NCI-H510A (cell line): ENCODE results near the gene MTHFD2.
"Not testable (repeated sequence)": the region's sequence is repeated elsewhere in the genome, so short reads cannot be mapped to it uniquely, and the experiment has no call there.

Experiments
- DNase-seq: peaks from one replicate; lab custom pipeline; 2025; lab: John Stamatoyannopoulos, UW

MTHFD2 gene

DNA sequence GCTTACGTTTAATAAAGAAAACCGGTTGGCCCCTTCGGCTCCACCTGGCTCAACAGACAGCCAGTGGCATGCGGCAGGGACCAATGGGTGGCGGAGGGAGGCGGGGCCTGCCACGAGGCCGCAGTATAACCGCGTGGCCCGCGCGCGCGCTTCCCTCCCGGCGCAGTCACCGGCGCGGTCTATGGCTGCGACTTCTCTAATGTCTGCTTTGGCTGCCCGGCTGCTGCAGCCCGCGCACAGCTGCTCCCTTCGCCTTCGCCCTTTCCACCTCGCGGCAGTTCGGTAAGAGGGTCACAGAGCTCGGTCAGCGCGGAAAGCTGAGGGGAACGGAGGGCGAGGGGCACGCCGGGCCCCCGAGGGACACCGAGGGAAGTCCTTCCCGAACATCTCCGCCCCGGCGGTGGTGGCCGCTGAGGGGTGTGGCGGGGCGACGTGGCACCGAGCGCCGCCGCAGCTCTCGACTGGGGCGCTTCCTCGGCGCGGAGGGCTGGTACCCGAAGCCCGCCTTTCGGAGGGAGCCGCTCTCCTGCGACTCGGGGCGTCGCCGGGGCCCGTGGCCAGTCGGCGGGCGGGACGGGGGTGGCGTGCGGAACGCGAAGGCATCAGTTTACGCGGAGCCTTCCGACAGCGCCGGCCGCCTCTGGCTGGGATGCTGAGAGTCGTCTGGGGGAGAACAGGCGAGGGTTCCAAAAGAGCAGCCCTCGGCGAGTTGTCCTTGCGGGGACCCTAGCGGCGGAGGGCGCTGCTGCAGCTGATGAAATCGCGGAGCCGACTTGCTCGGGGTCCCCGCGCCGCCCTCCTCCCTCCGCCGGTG lies at the start of gene MTHFD2:
TSS of gene MTHFD2 (plus strand) at position 155 of the 814 bp plus-strand sequence. CDS start at position 182, 27 bp downstream.
- DNase-seq = peak; percentile 98

- no peak for DNase-seq
These were observed 49.2 kb upstream of the MTHFD2 start for GRCh38 chr2:74149247-74149525.

DNA sequence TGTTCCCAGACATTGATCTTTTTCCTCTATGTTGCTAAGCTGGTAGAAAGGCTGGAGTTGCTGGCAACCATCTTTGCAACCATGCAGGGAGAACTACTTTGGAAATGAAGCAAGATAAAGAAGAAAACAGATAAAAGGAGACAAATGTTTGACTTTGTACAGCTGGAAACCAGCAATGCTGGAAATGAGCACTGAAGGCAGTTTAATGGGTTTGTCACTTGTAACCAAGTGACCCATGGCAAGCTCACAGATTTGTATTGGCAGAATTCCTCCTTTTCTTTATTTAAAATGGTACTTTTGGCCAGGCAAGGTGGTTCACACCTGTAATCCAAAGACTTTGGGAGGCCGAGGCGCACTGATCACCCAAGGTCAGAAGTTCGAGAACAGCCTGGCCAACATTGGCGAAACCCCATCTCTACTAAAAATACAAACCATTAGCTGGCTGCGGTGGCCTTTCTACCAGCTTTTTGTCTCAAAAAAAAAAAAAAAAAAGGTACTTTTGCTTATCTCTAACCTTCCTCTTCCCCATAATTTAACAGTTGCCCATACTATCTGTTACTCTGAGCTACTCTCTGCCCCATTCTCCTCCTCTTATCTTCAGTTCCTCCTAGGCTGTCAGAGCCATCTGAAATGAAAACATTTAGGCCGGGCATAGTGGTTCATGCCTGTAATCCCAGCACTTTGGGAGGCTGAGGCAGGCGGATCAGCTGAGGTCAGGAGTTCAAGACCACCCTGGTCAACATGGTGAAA lies 48.7 kb upstream of the MTHFD2 start:
- no peak for DNase-seq

- no peak for DNase-seq
These were observed 45.5 kb upstream of the MTHFD2 start for GRCh38 chr2:74152954-74153353.

GRCh38 chr2:74155830-74156229 lies 42.6 kb upstream of the MTHFD2 start:
- no peak for DNase-seq

- no peak for DNase-seq
These were observed 35.5 kb upstream of the MTHFD2 start for GRCh38 chr2:74162951-74163350.

- DNase-seq = no peak
These were observed 33.7 kb upstream of the MTHFD2 start for GRCh38 chr2:74164761-74165160.

DNA sequence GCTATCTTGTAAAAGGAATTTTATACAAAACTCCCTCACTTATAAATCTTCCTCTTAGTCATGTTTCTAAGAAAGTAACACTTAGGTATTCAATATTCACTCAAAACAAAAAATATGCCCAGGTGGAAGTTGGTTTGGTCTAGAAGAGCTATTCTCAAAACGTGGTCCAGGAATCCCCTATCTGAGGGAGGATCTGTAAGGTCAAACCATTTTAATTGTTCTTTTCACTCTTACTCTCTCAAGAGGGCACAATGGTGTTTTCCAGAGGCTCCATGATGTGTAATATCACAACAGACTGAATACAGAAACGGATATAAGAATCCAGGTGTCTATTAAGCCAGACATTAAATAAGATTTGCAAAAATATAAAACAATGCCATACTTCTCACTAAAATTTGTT lies 29.7 kb upstream of the MTHFD2 start:
- no peak for DNase-seq

DNA sequence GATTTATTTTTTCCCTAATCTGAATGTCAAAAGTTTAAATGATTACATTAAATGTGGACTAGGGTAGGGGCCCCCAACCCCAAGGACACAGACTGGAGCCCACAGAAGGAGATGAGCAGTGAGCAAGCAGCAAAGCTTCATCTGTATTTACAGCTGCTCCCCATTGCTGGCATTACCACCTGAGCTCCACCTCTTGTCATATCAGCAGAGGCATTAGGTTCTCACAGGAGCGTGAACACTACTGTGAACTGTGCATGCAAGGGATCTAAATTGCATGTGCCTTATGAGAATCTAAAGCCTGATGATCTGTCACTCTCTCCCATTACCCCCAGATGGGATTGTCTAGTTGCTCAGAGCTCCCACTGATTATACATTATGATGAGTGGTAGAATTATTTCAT lies 23.5 kb upstream of the MTHFD2 start:
- DNase-seq = no peak

GRCh38 chr2:74177696-74178095 lies 20.7 kb upstream of the MTHFD2 start:
- no peak for DNase-seq

- peak; percentile 97 for DNase-seq
These were observed 20.0 kb upstream of the MTHFD2 start, which contains the start of gene MOB1A for GRCh38 chr2:74178211-74179062. TSS of gene MOB1A (minus strand) at chr2:74178879. CDS start at chr2:74178674, 205 bp downstream.

GRCh38 chr2:74179063-74179865 lies 19.2 kb upstream of the MTHFD2 start:
- DNase-seq = no peak

DNA sequence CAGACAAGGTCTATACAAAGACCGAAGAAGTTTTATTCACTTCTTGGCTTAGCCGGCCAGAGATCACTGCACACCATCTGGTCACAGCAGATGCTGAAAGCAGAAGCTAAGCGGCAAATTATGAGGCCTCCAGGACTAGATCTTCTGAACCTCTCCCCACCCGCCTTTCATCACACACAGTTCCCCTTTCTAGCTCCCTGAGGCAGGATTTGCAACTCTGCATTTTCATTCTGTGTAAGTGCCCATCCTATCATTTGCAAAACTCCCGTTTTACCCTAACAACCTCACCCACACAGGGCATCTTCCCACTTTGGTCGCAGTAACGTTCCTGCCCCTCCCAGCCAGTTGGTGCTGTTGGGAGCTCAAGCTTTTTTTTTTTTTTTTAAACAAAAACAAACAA lies 16.7 kb upstream of the MTHFD2 start:
- no peak for DNase-seq

DNA sequence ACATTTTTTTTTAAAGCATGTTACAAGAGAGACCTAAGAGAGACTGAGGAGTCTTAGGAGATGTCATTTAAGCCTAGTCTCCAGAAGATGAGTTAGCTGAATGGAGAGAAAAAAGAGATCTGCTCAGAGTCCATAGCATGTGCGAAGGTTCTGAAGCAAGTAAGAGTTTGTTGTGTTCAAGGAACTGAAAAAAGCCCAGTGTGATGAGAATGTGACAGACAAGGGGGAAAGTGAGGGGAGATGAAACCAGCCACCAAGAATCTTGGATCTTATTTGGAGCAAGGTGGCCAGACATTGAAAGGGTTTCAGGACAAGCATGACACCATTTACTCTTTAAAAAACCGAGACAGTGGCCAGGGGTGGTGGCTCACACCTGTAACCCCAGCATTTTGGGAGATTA lies 14.5 kb upstream of the MTHFD2 start:
- no peak for DNase-seq

DNA sequence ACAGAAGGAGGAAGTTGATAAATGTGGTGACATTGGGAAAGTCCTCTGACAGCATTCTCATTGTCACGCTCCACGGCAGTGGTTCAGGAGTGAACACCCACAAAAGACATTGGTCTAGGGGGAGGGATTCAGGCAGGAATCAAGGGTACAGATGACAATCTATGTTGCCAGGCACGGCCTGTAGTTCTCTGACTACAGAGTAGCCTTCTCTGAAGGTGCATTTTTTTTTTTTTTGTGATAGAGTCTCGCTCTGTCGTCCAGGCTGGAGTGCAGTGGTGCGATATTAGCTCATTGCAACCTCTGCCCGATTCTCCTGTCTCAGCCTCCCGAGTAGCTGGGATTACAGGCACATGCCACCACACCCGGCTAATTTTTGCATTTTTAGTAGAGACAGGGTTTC lies 12.4 kb upstream of the MTHFD2 start:
- no peak for DNase-seq

GRCh38 chr2:74186706-74187105 lies 11.7 kb upstream of the MTHFD2 start:
- DNase-seq = not testable (repeated sequence)

GRCh38 chr2:74188018-74188601 lies 10.3 kb upstream of the MTHFD2 start:
- DNase-seq = peak; percentile 63

- no peak for DNase-seq
These were observed 9.7 kb upstream of the MTHFD2 start for GRCh38 chr2:74188696-74189095.

DNA sequence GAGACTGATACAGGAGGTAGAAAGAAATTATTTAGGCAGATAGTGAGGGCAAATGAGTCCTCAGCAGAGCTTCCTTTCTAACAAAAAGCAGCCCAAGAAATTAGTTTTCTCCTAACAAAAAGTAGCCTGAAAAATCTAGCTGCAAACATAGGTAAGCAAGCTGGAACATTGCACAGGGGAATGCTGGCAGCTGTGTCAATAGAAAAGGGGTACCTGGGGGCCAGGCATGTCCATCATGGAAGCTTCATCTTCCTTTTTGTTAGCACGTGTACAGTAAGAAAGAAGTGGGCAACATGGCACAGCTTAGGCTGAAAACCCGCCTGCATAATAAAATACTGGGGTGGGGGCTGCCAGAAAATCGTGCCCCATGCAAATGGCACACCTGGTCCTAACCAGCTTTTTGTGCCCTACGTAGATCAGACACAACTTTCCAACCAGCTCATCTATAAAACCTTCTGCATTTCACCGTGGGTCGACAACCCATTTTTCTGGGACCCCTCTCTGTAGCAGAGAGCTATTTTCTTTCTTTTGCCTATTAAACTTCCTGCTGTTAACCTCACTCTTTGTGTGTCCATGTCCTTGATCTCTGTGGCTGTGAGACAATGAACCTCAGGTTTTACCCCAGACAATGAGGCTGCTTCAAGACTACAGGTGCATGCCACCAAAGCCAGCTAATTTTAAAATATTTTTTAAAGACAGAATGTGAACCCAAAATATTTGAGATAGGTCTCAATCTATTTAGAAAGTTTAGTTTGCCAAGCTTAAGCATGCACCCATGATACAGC lies 6.6 kb upstream of the MTHFD2 start:
- no peak for DNase-seq

- no peak for DNase-seq
These were observed 3.6 kb upstream of the MTHFD2 start for GRCh38 chr2:74194799-74195198.
